GM21528 (cell line): ENCODE results near the gene TMEM247.

ENCODE experiments used
- ATAC-seq: cut with Tn5 transposase; IDR thresholded peaks from one replicate; pipeline ENCODE4 v1.9.1; 2021; ENCODE audit warnings: mild to moderate bottlenecking, moderate library complexity; ENCODE audit not compliant: unreplicated experiment, low FRiP score

Gene TMEM247

GRCh38 chr2:46479265-46479664, at the start of gene TMEM247:
TSS of gene TMEM247 (plus strand) at chr2:46479565.
- ATAC-seq = no peak

DNA sequence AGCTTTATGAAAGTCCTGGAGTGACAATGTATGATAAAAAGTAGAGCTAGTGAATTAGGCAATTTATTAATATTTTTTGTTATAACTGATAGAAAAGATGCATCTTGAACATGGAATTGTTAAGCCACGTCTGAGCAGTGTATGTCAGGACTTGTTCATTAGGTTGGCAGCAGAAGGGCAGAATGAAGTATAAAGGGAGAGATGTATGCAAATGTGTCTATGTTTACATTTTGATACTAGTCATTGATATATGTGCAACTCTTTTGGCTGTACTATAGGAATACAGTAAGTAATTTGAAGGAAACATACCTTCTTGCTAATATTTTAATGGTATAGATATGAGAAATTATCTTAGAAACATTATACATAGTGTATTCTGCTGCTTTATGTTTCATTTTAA, 49.0 kb upstream of the TMEM247 start:
- ATAC-seq = no peak

DNA sequence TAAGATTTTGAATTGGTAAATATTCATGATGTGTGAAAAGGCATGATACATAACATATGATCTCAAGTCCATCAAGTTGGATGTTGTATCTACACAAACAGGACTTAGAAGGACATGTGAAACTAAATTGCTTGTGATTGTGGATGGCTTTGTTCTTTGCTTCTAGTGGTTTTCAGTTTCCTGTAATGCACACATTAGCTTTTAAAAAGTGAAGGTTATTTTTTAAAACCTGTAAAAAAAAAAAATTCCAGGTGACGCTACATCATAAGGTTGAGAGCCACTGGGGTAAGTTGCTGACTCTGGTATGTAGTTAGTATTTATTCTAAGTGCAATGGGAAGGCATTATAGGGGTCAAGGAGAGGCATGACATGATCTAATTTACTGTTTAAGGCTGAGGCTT, 48.4 kb upstream of the TMEM247 start:
- no peak for ATAC-seq

DNA sequence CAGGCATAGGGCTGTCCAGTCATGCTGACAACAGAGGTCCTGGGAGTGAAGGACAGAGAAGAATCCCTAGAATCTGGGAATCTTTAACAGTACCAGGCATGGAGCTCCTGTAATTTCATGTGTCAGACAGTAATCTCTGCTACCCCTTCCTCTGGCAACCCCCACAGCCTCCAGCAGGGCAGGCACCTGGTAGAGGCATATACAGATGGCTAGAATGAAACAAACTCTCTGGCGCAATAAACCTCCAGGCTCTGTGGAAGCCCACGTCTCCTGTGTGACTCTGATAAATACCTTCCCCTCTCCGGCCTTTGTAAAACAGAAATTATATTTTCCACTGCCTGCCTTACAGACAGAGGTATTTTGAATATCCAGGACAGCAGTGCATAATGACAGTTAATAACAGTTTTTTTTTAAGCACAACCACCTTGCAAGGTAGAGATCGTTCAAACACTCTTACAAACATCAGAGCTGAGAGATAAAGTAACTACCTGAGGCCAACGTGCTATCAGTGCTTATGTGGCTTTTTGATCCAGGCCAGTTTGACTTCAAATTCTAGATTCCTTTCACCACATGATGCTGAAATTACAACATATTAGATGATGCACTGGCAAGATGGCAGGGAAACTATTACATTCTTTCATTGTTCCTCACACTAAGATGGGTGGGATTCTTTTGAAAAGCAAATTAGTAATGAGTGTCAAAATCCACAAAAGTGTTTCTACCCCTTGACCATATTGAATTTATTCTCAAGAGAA, 47.7 kb upstream of the TMEM247 start:
- no peak for ATAC-seq

- no peak for ATAC-seq
Observed at GRCh38 chr2:46434851-46435273, 44.5 kb upstream of the TMEM247 start.

DNA sequence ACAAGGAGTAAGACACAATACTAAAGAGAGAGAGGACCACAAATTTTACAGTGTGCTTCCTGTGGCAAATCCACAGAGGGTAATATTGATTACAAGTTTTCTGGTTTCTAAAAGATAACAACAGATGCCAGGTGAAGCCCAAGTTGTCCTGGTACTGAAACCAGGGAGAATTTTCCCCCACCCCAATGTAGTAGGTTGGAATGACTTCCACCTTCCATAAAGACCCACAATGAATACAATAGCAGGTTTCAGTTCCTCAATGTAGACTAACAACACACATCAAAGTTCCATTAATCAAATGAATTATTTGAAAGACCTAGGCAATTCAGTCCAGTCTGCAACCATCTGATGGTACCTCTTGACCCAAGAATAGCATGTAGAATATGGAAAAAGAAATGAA, 44.0 kb upstream of the TMEM247 start:
- no peak for ATAC-seq

DNA sequence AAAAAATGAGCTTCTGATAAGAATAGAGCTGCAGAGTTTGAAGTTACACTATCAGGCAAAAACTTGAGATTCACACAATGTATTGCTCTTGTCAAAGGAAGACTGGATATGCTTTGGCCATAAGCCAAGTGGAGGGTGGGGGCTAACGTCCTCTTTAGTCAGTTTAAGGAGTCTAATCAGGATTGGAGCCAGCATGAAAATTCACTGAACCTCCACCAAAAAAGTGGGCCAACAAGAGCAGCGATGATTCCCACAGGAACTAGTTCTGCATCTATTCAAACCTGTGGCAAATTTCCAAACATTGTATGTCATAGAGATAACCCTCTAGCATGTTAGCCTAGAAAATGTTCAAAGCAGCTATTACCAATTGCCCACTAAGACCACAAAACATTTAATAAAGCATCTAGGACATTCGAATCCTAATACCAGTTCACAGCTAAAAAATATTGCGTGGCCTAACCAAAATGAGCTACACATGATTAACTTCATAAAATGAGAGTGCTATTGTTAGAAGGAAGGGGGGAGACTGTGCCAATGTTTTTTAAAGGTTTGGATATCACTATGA, 43.5 kb upstream of the TMEM247 start:
- no peak for ATAC-seq

DNA sequence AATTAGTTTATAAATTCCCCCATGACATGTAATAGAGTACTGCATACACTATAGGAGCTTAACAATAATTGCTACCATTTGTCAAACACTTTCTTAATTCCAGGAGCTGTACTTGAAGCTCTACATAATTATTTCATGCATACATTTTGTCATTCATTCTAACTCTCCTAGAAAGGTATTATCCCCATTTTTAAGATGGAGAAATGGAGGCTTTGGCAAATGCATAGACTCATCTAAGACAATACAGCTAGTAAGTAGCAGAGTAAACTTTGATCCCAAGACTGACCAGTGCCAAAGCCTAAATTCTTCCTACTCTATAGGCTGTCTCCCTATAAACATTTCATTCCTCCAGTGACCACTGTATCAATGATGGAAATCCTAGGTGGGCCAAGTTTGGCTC, 42.6 kb upstream of the TMEM247 start:
- ATAC-seq = no peak

- ATAC-seq = no peak
Observed at GRCh38 chr2:46438102-46438501, 41.3 kb upstream of the TMEM247 start.

DNA sequence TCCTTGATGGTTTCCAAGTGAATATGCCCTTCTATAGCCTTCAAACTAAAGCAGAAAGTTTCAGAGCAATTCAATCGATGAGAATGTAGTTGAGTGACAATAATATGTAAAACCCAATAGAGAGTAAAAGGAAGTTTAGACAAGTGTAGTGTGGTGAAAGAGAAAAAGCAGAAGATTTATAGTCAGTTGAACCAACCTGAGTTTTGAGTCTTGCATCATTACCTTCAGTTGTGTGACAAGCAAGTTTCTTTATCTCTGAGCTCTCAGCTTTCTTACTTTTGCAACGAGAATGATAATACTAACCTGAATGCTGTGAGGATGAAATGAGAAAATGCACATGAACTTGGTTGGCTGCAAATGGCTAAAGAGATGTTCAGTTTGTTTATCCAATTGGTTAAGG, 40.6 kb upstream of the TMEM247 start:
- ATAC-seq = no peak

DNA sequence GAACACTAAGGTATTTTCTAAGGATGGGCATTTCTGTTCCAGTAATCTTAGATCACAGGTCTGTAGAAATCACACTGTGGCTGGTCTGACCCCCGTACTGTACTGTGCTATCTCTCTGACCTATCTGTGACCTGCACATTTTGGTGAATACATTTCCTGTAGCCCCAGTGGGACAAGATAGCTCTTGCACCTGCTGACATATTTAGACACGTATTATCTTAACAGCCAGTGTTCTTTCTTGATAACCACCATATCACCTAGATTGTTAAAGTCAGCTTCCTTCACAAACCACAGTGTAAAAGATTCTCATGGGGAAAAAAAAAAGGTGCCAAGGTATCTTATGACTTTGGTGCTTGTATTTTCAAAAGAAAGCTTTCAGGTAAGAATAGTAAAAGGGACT, 39.8 kb upstream of the TMEM247 start:
- no peak for ATAC-seq

GRCh38 chr2:46441838-46442712, 37.3 kb upstream of the TMEM247 start:
- no peak for ATAC-seq

DNA sequence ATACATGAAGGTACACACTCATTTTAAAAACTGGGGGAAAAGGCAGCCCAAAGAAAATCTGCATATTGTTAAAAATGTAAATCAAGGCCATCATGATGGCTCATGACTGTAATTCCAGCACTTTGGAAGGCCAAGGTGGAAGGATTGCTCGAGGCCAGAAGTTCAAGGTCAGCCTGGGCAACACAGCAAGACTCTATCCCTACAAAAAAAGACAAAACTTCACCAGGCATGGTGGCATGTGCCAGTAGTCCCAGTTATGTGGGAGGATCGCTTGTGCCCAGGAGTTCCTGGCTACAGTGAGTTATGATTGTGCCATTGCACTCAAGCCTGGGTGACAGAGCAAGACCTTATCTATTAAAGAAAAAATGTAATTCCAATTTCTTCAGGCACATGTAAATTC, 34.6 kb upstream of the TMEM247 start:
- ATAC-seq = no peak

GRCh38 chr2:46445556-46445955, 33.8 kb upstream of the TMEM247 start:
- ATAC-seq = no peak

GRCh38 chr2:46446871-46447568, 32.3 kb upstream of the TMEM247 start:
- no peak for ATAC-seq

DNA sequence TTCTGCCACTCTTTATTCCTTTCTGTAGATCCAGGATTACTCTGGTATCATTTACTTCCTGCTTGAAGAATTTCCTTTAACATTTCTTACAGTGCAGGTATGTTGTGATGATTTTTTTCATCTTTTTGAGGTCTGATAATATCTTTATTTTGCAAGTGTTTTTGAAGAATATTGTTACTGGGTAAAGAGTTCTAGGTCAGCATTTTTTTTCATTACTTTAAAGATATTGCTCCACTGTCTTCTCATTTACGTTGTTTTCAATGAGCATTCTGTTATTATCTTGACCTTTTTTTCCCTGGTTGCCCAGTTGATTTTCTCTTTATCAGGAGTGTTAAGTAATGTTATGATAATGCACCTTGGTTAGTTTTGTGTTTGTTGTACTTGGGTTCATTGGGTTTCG, 31.7 kb upstream of the TMEM247 start:
- ATAC-seq = no peak

- ATAC-seq = no peak
Observed at GRCh38 chr2:46448111-46448510, 31.3 kb upstream of the TMEM247 start.

DNA sequence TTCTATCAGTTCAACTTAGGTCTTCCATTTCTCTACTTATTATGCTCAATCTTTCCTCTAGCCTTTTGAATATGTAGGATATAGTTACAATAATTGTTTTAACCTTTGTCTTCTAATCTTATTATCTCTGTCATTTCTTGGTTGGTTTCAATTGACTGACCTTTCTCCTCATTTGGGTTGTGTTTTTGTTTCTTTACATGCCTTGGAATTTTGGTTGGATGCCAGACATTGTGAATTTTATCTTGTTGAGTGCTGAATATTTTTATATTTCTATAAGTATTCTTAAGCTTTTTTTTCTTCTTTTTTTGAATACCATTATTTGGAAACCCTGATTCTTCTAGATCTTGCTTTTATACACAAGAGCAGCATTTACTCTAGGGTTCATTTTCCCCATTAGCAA, 30.7 kb upstream of the TMEM247 start:
- ATAC-seq = no peak

- no peak for ATAC-seq
Observed at GRCh38 chr2:46449700-46450099, 29.7 kb upstream of the TMEM247 start.

DNA sequence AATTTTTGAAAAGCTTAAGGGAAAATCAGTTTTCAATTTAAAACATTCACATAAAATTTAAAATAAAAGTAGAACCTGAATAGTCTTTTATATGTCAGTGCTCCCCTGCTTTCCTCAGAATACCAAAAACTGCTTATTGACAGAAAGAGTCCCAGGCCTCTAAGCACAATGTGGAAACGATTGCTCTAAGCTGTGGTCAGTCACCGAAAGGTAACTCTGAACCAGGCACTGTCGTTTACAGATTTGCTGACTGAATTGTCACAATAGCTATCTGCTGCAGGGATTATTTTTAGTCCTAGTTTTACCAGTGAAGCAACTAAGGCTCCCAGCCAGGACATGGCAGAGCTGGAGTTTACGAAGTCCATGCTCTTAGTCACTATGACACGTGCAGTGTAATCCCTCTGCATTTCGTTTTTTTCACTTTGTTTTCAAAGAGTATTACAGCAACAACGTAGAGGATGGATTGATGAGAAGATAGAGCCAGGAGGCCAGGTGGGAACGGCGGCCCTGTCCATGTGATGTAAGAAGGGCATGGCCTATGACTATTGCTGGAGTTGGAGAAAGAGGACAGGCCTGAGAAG, 28.1 kb upstream of the TMEM247 start:
- ATAC-seq = no peak

GRCh38 chr2:46456789-46457188, 22.6 kb upstream of the TMEM247 start:
- ATAC-seq = no peak
